ENCODE measurements around the gene CRTC3.

CRTC3 gene

DNA sequence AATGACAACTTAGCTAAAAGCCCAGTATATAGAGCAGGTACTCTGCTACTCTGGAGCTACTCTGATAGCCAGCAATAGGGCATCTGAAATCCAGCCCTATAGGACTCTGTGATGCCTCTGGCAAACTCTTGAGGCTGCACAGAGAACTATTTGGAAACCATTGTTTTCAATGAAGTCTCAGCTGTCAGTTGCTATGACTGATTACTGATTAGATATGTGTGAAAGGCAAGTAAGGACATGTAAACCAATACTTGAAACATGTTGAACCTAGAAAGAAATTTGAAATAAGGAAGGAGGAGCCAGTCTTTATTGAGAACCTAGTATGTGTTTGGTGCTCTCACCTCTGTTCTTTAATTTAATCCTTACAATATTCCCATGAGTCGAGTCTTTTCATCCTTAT is 40.2 kb upstream of the CRTC3 start:
- DNase-seq (ENCODE audit: low read depth) = no peak
- H3K4me3 ChIP-seq (ENCODE audit: control insufficient read depth, low read depth, low read length) = no peak overlapping the region
- TF ChIP-seq, protein P1, sequence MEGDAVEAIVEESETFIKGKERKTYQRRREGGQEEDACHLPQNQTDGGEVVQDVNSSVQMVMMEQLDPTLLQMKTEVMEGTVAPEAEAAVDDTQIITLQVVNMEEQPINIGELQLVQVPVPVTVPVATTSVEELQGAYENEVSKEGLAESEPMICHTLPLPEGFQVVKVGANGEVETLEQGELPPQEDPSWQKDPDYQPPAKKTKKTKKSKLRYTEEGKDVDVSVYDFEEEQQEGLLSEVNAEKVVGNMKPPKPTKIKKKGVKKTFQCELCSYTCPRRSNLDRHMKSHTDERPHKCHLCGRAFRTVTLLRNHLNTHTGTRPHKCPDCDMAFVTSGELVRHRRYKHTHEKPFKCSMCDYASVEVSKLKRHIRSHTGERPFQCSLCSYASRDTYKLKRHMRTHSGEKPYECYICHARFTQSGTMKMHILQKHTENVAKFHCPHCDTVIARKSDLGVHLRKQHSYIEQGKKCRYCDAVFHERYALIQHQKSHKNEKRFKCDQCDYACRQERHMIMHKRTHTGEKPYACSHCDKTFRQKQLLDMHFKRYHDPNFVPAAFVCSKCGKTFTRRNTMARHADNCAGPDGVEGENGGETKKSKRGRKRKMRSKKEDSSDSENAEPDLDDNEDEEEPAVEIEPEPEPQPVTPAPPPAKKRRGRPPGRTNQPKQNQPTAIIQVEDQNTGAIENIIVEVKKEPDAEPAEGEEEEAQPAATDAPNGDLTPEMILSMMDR (conservative IDR thresholded peaks at IDR 0.05; ENCODE audit: control insufficient read depth, insufficient read depth, low read depth, low read length) = no peak

DNA sequence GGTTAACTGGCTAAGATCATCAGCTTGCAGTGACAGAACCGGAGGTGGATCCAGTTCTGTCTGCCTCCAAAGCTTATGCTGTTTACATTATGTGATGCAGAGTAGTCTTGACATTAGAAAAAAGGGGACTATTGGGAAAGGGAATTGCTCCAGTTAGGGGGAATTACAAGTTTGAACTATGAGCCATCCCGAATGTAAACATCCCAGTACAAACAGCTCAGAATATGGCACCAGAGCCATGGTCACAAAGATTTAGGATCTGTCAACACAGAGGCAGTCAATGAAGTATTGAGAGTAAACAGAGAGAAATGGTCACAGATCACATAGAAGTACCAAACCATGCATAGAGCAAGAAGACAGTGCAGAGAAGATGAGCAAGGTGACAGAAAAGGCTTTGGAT is 39.8 kb upstream of the CRTC3 start:
- H3K4me3 ChIP-seq (ENCODE audit: control insufficient read depth, low read depth, low read length) = no peak overlapping the region
- DNase-seq (ENCODE audit: low read depth) = no peak
- TF ChIP-seq, protein P1 (conservative IDR thresholded peaks at IDR 0.05; ENCODE audit: control insufficient read depth, insufficient read depth, low read depth, low read length) = no peak

DNA sequence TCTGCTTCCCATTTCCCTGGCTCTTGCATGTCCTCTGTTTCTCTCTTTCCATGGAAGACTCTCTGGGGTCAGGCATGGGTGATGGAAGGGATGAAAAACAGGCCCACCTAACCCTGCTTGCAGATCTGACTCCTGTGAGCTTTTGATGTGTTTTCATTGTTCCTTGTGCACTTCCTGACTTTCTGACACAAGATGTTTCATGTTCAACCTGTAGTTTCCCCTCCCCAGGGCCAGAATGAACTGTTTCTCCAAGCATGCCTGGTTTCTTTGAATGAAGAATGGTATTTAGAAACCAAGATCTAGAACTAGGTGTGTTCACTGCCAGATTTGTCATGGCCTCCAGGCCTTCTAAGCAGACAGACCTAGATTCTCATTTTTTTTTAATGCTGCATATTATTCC is 36.1 kb upstream of the CRTC3 start:
- no peak for DNase-seq (ENCODE audit: low read depth)
- H3K4me3 ChIP-seq (ENCODE audit: control insufficient read depth, low read depth, low read length) = no peak overlapping the region
- TF ChIP-seq, protein P1 (conservative IDR thresholded peaks at IDR 0.05; ENCODE audit: control insufficient read depth, insufficient read depth, low read depth, low read length) = no peak

DNA sequence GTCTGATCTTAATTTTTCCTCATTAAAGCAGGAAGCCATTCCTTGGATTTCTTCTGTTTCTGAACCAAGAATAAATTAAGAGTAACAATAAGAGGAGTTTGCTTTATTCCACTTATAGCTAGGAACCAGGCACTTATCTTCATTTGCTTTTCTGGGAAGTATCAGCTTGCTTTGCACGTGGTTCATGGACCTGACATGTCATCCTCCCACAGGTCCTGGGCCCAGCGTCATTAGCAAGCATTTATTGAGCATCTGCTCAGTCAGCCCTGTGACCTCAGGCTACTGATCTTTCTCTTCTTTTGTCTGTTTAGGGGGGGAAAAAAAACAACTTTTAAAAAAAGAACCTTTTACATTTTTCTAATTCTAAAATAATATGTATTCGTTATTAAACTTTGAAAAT is 34.7 kb upstream of the CRTC3 start:
- TF ChIP-seq, protein P1 (conservative IDR thresholded peaks at IDR 0.05; ENCODE audit: control insufficient read depth, insufficient read depth, low read depth, low read length) = no peak
- peak; percentile 18 for DNase-seq (ENCODE audit: low read depth)
- H3K4me3 ChIP-seq (ENCODE audit: control insufficient read depth, low read depth, low read length) = no peak overlapping the region

DNA sequence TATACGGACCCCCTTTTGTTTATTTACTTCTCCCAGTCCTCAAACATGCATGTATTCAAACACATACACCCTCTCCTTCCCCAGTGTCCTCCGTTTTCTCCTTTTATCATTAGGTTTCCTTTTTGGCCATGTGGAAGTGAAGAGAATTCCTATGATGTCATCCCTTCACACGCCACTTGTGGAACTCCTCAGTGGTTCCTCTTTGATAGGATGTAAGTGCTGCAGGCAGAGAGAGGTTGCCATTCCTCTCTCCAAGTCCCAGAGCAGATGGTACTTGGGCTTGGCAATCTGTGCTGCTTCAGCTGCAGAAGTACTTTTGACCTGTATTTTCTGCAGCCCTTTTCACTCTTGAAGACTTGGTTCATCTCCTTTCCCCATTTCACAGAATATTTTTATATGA is 32.9 kb upstream of the CRTC3 start:
- H3K4me3 ChIP-seq (ENCODE audit: control insufficient read depth, low read depth, low read length) = no peak overlapping the region

DNA sequence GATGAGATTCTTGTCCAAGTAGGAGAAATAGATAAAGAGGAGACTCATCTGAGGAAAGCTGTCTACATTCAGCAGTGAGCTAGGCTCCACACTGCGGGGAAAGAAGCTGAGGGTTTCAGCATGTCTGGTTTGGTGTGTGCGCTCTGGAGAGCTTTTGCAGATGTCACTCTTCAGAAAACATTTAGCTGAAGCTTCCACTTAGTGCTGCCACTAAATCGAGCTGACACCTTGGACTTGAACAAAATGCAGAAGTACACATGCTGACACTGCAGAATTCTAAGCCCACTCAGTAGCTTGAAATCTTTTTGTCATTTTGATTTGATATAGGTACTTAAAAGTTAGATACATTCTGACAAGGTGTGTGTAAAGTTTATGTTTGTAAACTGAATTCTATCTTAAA is 32.3 kb upstream of the CRTC3 start:
- TF ChIP-seq, protein P1 (conservative IDR thresholded peaks at IDR 0.05; ENCODE audit: control insufficient read depth, insufficient read depth, low read depth, low read length) = no peak
- no peak for DNase-seq (ENCODE audit: low read depth)
- no peak overlapping the region for H3K4me3 ChIP-seq (ENCODE audit: control insufficient read depth, low read depth, low read length)

More for the DNA sequence above, 32.9 kb upstream of the CRTC3 start:
- DNase-seq (ENCODE audit: low read depth) = no peak
- TF ChIP-seq, protein P1 (conservative IDR thresholded peaks at IDR 0.05; ENCODE audit: control insufficient read depth, insufficient read depth, low read depth, low read length) = no peak

DNA sequence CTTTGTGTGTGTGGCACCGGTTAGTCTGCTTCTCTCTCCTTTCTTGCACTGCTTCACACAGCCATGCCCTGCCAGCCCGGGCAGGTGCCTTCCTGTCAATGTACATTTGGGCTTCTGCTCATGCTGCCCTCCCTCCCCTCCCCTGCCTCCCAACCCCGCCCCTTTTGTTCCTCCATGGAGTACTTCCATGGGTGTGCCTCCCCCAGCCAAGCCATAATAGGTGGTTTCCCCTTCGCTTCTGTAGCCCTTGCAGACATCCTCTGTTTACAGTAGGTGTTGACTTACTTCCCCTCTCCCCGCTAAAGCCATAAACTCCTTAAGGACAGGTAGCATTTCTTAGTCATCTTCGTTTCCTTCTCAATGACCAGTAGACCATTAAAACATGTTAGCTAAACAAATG is 31.8 kb upstream of the CRTC3 start:
- H3K4me3 ChIP-seq (ENCODE audit: control insufficient read depth, low read depth, low read length) = no peak overlapping the region
- no peak for DNase-seq (ENCODE audit: low read depth)
- TF ChIP-seq, protein P1 (conservative IDR thresholded peaks at IDR 0.05; ENCODE audit: control insufficient read depth, insufficient read depth, low read depth, low read length) = no peak
